ENCODE measurements around the gene LRBA.

DNA sequence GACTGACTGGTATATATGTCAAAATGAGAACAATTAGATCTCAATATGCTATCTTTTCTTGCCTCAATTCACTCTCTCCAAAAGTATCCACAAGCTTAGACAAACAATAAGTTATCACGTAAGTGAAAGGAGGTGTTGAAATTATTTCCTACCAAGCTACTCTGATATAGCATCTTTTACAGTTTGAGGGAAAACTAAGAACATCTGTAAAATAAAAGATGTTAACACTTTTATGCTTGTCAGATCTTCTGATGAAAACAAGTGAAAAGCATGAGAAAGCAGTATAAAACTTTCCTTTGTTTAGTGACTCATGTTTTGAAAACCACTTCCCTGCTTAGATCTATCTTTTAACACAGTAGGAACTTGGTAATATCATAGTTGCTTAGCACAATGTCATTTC lies 441.6 kb downstream of the LRBA start:
- no peak for TF ChIP-seq CTCF (IDR thresholded peaks at IDR 0.05 in 2 of 3, conservative IDR thresholded peaks at IDR 0.05 in 1 of 3; ENCODE audit: insufficient read depth in 2 of 3, low read depth in 1 of 3, low read length in 3 of 3)
- no peak for TF ChIP-seq ZNF431 (CRISPR knock-in tag; IDR thresholded peaks at IDR 0.05)
- no peak for TF ChIP-seq SP1 (CRISPR knock-in tag; IDR thresholded peaks at IDR 0.05)
- no peak for TF ChIP-seq ELF2 (CRISPR knock-in tag; IDR thresholded peaks at IDR 0.05)
- no peak for TF ChIP-seq RCOR1 (IDR thresholded peaks at IDR 0.05; ENCODE audit: borderline replicate concordance in 1 of 2, low read depth in 2 of 2, low read length in 2 of 2)
- TF ChIP-seq POLR2A (conservative IDR thresholded peaks at IDR 0.05), result no peak
- no peak; the same call in 1 of the 2 replicates for TF ChIP-seq EP300 (IDR thresholded peaks at IDR 0.05; ENCODE audit: low read length)
- no peak for TF ChIP-seq PTRF (tag; IDR thresholded peaks at IDR 0.05)

Data from K562 (cell line).